HG03159 (cell line): ENCODE results near the gene KCNH8.
"Not testable (repeated sequence)": the region's sequence is repeated elsewhere in the genome, so short reads cannot be mapped to it uniquely, and the experiment has no call there.

Experiments
- ATAC-seq: cut with Tn5 transposase; IDR thresholded peaks from one replicate; pipeline ENCODE4 v1.9.1; 2021; ENCODE audit warnings: mild to moderate bottlenecking, moderate library complexity; ENCODE audit not compliant: unreplicated experiment

KCNH8 gene

GRCh38 chr3:19147905-19148767 lies at the start of gene KCNH8:
Gene KCNH8 (plus strand): TSS chr3:19148510. CDS start chr3:19148720, 210 bp downstream.
- ATAC-seq, result no peak

GRCh38 chr3:19102654-19103290 lies 45.5 kb upstream of the KCNH8 start:
- ATAC-seq, result not testable (repeated sequence)

- no peak for ATAC-seq
Observed at GRCh38 chr3:19103510-19103909, 44.8 kb upstream of the KCNH8 start.

- no peak for ATAC-seq
Observed at GRCh38 chr3:19104459-19104858, 43.9 kb upstream of the KCNH8 start.

- no peak for ATAC-seq
Observed at GRCh38 chr3:19105826-19106225, 42.5 kb upstream of the KCNH8 start.

- no peak for ATAC-seq
Observed at GRCh38 chr3:19106307-19106706, 42.0 kb upstream of the KCNH8 start.

GRCh38 chr3:19107719-19108118 lies 40.6 kb upstream of the KCNH8 start:
- no peak for ATAC-seq

GRCh38 chr3:19110335-19110895 lies 37.9 kb upstream of the KCNH8 start:
- ATAC-seq, result no peak

GRCh38 chr3:19114461-19114860 lies 33.8 kb upstream of the KCNH8 start:
- ATAC-seq, result no peak

GRCh38 chr3:19116239-19116638 lies 32.1 kb upstream of the KCNH8 start:
- ATAC-seq, result no peak

- no peak for ATAC-seq
Observed at GRCh38 chr3:19124752-19125151, 23.6 kb upstream of the KCNH8 start.

- no peak for ATAC-seq
Observed at GRCh38 chr3:19139863-19140262, 8.4 kb upstream of the KCNH8 start.

- ATAC-seq, result peak; percentile 86
Observed at GRCh38 chr3:19146685-19147650, 1.3 kb upstream of the KCNH8 start.

GRCh38 chr3:19148768-19149091 lies 420 bp downstream of the KCNH8 start:
- ATAC-seq, result no peak

- ATAC-seq, result no peak
Observed at GRCh38 chr3:19149368-19149767, 1.1 kb downstream of the KCNH8 start.

- no peak for ATAC-seq
Observed at GRCh38 chr3:19151171-19151570, 2.9 kb downstream of the KCNH8 start.

GRCh38 chr3:19154693-19155250 lies 6.5 kb downstream of the KCNH8 start:
- no peak for ATAC-seq

- ATAC-seq, result no peak
Observed at GRCh38 chr3:19155375-19155774, 7.1 kb downstream of the KCNH8 start.

- no peak for ATAC-seq
Observed at GRCh38 chr3:19159966-19160635, 11.8 kb downstream of the KCNH8 start.

GRCh38 chr3:19165654-19166053 lies 17.3 kb downstream of the KCNH8 start:
- no peak for ATAC-seq
